Liver (tissue), 2 donors: Measurements from ENCODE around the gene DCAF4L1.

Source experiments
- HNF4G ChIP-seq: IDR thresholded peaks from 2 replicates; pipeline ENCODE4 v1.6.1; 2016; ENCODE audit warnings: antibody characterized with exemption
- REST ChIP-seq: IDR thresholded peaks from 2 replicates; pipeline ENCODE4 v1.6.1; 2016; ENCODE audit warnings: antibody characterized with exemption, mild to moderate bottlenecking
- donor health status: healthy.

GRCh38 chr4:41957634-41958033 lies 23.9 kb upstream of the DCAF4L1 start:
- no peak for TF ChIP-seq HNF4G
- TF ChIP-seq REST, result no peak
